ENCODE measurements around the gene RAB22A.

Gene RAB22A

GRCh38 chr20:58394801-58395200 lies 85.3 kb downstream of the RAB22A start:
- no peaks in the 10 kb centered on the region for H3K36me3 ChIP-seq (ENCODE audit: control insufficient read depth in 2 of 2, insufficient read depth in 2 of 2, low read length in 2 of 2)
- H3K4me3 ChIP-seq (ENCODE audit: low read length in 2 of 2) = no peak overlapping the region
- no peaks in the 10 kb centered on the region for H3K27me3 ChIP-seq (ENCODE audit: control insufficient read depth in 2 of 2, insufficient read depth in 2 of 2, low read length in 2 of 2)
- H3K27ac ChIP-seq (ENCODE audit: low read depth in 2 of 2, low read length in 2 of 2) = no peak overlapping the region
- no peak overlapping the region for H3K9ac ChIP-seq (ENCODE audit: low read depth in 1 of 2, low read length in 2 of 2)
- H3K9me3 ChIP-seq (ENCODE audit: control insufficient read depth in 2 of 2, low read length in 2 of 2) = no peaks in the 10 kb centered on the region
- peaks cover 7 to 14% of the 10 kb centered on the region in 2 donors for H3K4me1 ChIP-seq (ENCODE audit: control insufficient read depth in 2 of 2, insufficient read depth in 2 of 2, low read length in 2 of 2)

- no peaks in the 10 kb centered on the region for H3K9me3 ChIP-seq (ENCODE audit: control insufficient read depth in 2 of 2, low read length in 2 of 2)
Measured at GRCh38 chr20:58395604-58396003, 86.1 kb downstream of the RAB22A start.

GRCh38 chr20:58397429-58397828 lies 87.9 kb downstream of the RAB22A start:
- H3K4me1 ChIP-seq (ENCODE audit: control insufficient read depth in 2 of 2, insufficient read depth in 2 of 2, low read length in 2 of 2) = no peaks in the 10 kb centered on the region
- no peaks in the 10 kb centered on the region for H3K9me3 ChIP-seq (ENCODE audit: control insufficient read depth in 2 of 2, low read length in 2 of 2)
- H3K27me3 ChIP-seq (ENCODE audit: control insufficient read depth in 2 of 2, insufficient read depth in 2 of 2, low read length in 2 of 2) = no peaks in the 10 kb centered on the region

More at GRCh38 chr20:58395604-58396003, 86.1 kb downstream of the RAB22A start:
- Histone ChIP-seq H3K36me3 (ENCODE audit: control insufficient read depth in 2 of 2, insufficient read depth in 2 of 2, low read length in 2 of 2) (no peaks in the 10 kb centered on the region), H3K9ac (ENCODE audit: low read depth in 1 of 2, low read length in 2 of 2) (no peak overlapping the region), H3K27ac (ENCODE audit: low read depth in 2 of 2, low read length in 2 of 2) (no peak overlapping the region), H3K4me3 (ENCODE audit: low read length in 2 of 2) (no peak overlapping the region), H3K27me3 (ENCODE audit: control insufficient read depth in 2 of 2, insufficient read depth in 2 of 2, low read length in 2 of 2) (no peaks in the 10 kb centered on the region), H3K4me1 (ENCODE audit: control insufficient read depth in 2 of 2, insufficient read depth in 2 of 2, low read length in 2 of 2) (peaks cover 0 to 6% of the 10 kb centered on the region in 2 donors)

GRCh38 chr20:58398254-58398653 lies 88.7 kb downstream of the RAB22A start:
- H3K9me3 ChIP-seq (ENCODE audit: control insufficient read depth in 2 of 2, low read length in 2 of 2) = no peaks in the 10 kb centered on the region
- peaks cover 0 to 2% of the 10 kb centered on the region in 2 donors for H3K36me3 ChIP-seq (ENCODE audit: control insufficient read depth in 2 of 2, insufficient read depth in 2 of 2, low read length in 2 of 2)
- H3K27me3 ChIP-seq (ENCODE audit: control insufficient read depth in 2 of 2, insufficient read depth in 2 of 2, low read length in 2 of 2) = no peaks in the 10 kb centered on the region
- H3K4me3 ChIP-seq (ENCODE audit: low read length in 2 of 2) = no peak overlapping the region
- no peak overlapping the region for H3K27ac ChIP-seq (ENCODE audit: low read depth in 2 of 2, low read length in 2 of 2)
- no peaks in the 10 kb centered on the region for H3K4me1 ChIP-seq (ENCODE audit: control insufficient read depth in 2 of 2, insufficient read depth in 2 of 2, low read length in 2 of 2)
- no peak overlapping the region for H3K9ac ChIP-seq (ENCODE audit: low read depth in 1 of 2, low read length in 2 of 2)

More at GRCh38 chr20:58397429-58397828, 87.9 kb downstream of the RAB22A start:
- Histone ChIP-seq H3K27ac (ENCODE audit: low read depth in 2 of 2, low read length in 2 of 2) (no peak overlapping the region), H3K36me3 (ENCODE audit: control insufficient read depth in 2 of 2, insufficient read depth in 2 of 2, low read length in 2 of 2) (peaks cover 0 to 2% of the 10 kb centered on the region in 2 donors), H3K9ac (ENCODE audit: low read depth in 1 of 2, low read length in 2 of 2) (no peak overlapping the region), H3K4me3 (ENCODE audit: low read length in 2 of 2) (no peak overlapping the region)

- Histone ChIP-seq H3K27ac (ENCODE audit: low read depth in 2 of 2, low read length in 2 of 2) (no peak overlapping the region), H3K27me3 (ENCODE audit: control insufficient read depth in 2 of 2, insufficient read depth in 2 of 2, low read length in 2 of 2) (no peaks in the 10 kb centered on the region), H3K4me1 (ENCODE audit: control insufficient read depth in 2 of 2, insufficient read depth in 2 of 2, low read length in 2 of 2) (no peaks in the 10 kb centered on the region), H3K4me3 (ENCODE audit: low read length in 2 of 2) (no peak overlapping the region), H3K9ac (ENCODE audit: low read depth in 1 of 2, low read length in 2 of 2) (no peak overlapping the region), H3K36me3 (ENCODE audit: control insufficient read depth in 2 of 2, insufficient read depth in 2 of 2, low read length in 2 of 2) (peaks cover 0 to 2% of the 10 kb centered on the region in 2 donors), H3K9me3 (ENCODE audit: control insufficient read depth in 2 of 2, low read length in 2 of 2) (no peaks in the 10 kb centered on the region)
Measured at GRCh38 chr20:58399926-58400325, 90.4 kb downstream of the RAB22A start.

- no peak overlapping the region for H3K27ac ChIP-seq (ENCODE audit: low read depth in 2 of 2, low read length in 2 of 2)
- no peak overlapping the region for H3K4me3 ChIP-seq (ENCODE audit: low read length in 2 of 2)
- H3K4me1 ChIP-seq (ENCODE audit: control insufficient read depth in 2 of 2, insufficient read depth in 2 of 2, low read length in 2 of 2) = no peaks in the 10 kb centered on the region
- no peak overlapping the region for H3K9ac ChIP-seq (ENCODE audit: low read depth in 1 of 2, low read length in 2 of 2)
- H3K9me3 ChIP-seq (ENCODE audit: control insufficient read depth in 2 of 2, low read length in 2 of 2) = no peaks in the 10 kb centered on the region
- no peaks in the 10 kb centered on the region for H3K27me3 ChIP-seq (ENCODE audit: control insufficient read depth in 2 of 2, insufficient read depth in 2 of 2, low read length in 2 of 2)
- H3K36me3 ChIP-seq (ENCODE audit: control insufficient read depth in 2 of 2, insufficient read depth in 2 of 2, low read length in 2 of 2) = peaks cover 0 to 2% of the 10 kb centered on the region in 2 donors
Measured at GRCh38 chr20:58401162-58401561, 91.6 kb downstream of the RAB22A start.

- H3K27ac ChIP-seq (ENCODE audit: low read depth in 2 of 2, low read length in 2 of 2) = no peak overlapping the region
- H3K4me1 ChIP-seq (ENCODE audit: control insufficient read depth in 2 of 2, insufficient read depth in 2 of 2, low read length in 2 of 2) = no peaks in the 10 kb centered on the region
Measured at GRCh38 chr20:58402305-58402704, 92.8 kb downstream of the RAB22A start.

GRCh38 chr20:58402827-58403226 lies 93.3 kb downstream of the RAB22A start:
- H3K27ac ChIP-seq (ENCODE audit: low read depth in 2 of 2, low read length in 2 of 2) = no peak overlapping the region
- peaks cover 0 to 2% of the 10 kb centered on the region in 2 donors for H3K36me3 ChIP-seq (ENCODE audit: control insufficient read depth in 2 of 2, insufficient read depth in 2 of 2, low read length in 2 of 2)
- H3K27me3 ChIP-seq (ENCODE audit: control insufficient read depth in 2 of 2, insufficient read depth in 2 of 2, low read length in 2 of 2) = no peaks in the 10 kb centered on the region
- no peak overlapping the region for H3K9ac ChIP-seq (ENCODE audit: low read depth in 1 of 2, low read length in 2 of 2)
- no peaks in the 10 kb centered on the region for H3K9me3 ChIP-seq (ENCODE audit: control insufficient read depth in 2 of 2, low read length in 2 of 2)
- no peaks in the 10 kb centered on the region for H3K4me1 ChIP-seq (ENCODE audit: control insufficient read depth in 2 of 2, insufficient read depth in 2 of 2, low read length in 2 of 2)
- no peak overlapping the region for H3K4me3 ChIP-seq (ENCODE audit: low read length in 2 of 2)

More at GRCh38 chr20:58402305-58402704, 92.8 kb downstream of the RAB22A start:
- no peak overlapping the region for H3K9ac ChIP-seq (ENCODE audit: low read depth in 1 of 2, low read length in 2 of 2)
- H3K9me3 ChIP-seq (ENCODE audit: control insufficient read depth in 2 of 2, low read length in 2 of 2) = no peaks in the 10 kb centered on the region
- H3K36me3 ChIP-seq (ENCODE audit: control insufficient read depth in 2 of 2, insufficient read depth in 2 of 2, low read length in 2 of 2) = peaks cover 0 to 2% of the 10 kb centered on the region in 2 donors
- no peaks in the 10 kb centered on the region for H3K27me3 ChIP-seq (ENCODE audit: control insufficient read depth in 2 of 2, insufficient read depth in 2 of 2, low read length in 2 of 2)
- H3K4me3 ChIP-seq (ENCODE audit: low read length in 2 of 2) = no peak overlapping the region

- no peaks in the 10 kb centered on the region for H3K4me1 ChIP-seq (ENCODE audit: control insufficient read depth in 2 of 2, insufficient read depth in 2 of 2, low read length in 2 of 2)
Measured at GRCh38 chr20:58403272-58403671, 93.8 kb downstream of the RAB22A start.

GRCh38 chr20:58405504-58406291 lies 96.2 kb downstream of the RAB22A start:
- Histone ChIP-seq H3K36me3 (ENCODE audit: control insufficient read depth in 2 of 2, insufficient read depth in 2 of 2, low read length in 2 of 2) (peaks cover 0 to 2% of the 10 kb centered on the region in 2 donors), H3K9me3 (ENCODE audit: control insufficient read depth in 2 of 2, low read length in 2 of 2) (no peaks in the 10 kb centered on the region), H3K9ac (ENCODE audit: low read depth in 1 of 2, low read length in 2 of 2) (no peak overlapping the region), H3K4me3 (ENCODE audit: low read length in 2 of 2) (no peak overlapping the region), H3K4me1 (ENCODE audit: control insufficient read depth in 2 of 2, insufficient read depth in 2 of 2, low read length in 2 of 2) (peaks cover 0 to 5% of the 10 kb centered on the region in 2 donors), H3K27me3 (ENCODE audit: control insufficient read depth in 2 of 2, insufficient read depth in 2 of 2, low read length in 2 of 2) (no peaks in the 10 kb centered on the region), H3K27ac (ENCODE audit: low read depth in 2 of 2, low read length in 2 of 2) (no peak overlapping the region)

More at GRCh38 chr20:58403272-58403671, 93.8 kb downstream of the RAB22A start:
- no peak overlapping the region for H3K9ac ChIP-seq (ENCODE audit: low read depth in 1 of 2, low read length in 2 of 2)
- H3K27me3 ChIP-seq (ENCODE audit: control insufficient read depth in 2 of 2, insufficient read depth in 2 of 2, low read length in 2 of 2) = no peaks in the 10 kb centered on the region
- H3K4me3 ChIP-seq (ENCODE audit: low read length in 2 of 2) = no peak overlapping the region
- peaks cover 0 to 2% of the 10 kb centered on the region in 2 donors for H3K36me3 ChIP-seq (ENCODE audit: control insufficient read depth in 2 of 2, insufficient read depth in 2 of 2, low read length in 2 of 2)
- H3K27ac ChIP-seq (ENCODE audit: low read depth in 2 of 2, low read length in 2 of 2) = no peak overlapping the region
- H3K9me3 ChIP-seq (ENCODE audit: control insufficient read depth in 2 of 2, low read length in 2 of 2) = no peaks in the 10 kb centered on the region
